Posterior cingulate gyrus (tissue), 11 donors: ENCODE data around the gene COMMD1.
"Not testable (repeated sequence)": the region's sequence is repeated elsewhere in the genome, so short reads cannot be mapped to it uniquely, and the experiment has no call there.

Experiments used
- DNase-seq, 10 donors: peaks; one replicate each; pipeline versions ENCODE4 v3.0.0 to v3.0.0-alpha.2; 2020 to 2021; ENCODE audit warnings: mixed read lengths in 3 of 10
- intact Hi-C: fragments of 100-400 bp; cut with DNase I; formaldehyde crosslinking; loops from one replicate; pipeline ENCODE4 v1.15.1; 2023

The COMMD1 gene

DNA sequence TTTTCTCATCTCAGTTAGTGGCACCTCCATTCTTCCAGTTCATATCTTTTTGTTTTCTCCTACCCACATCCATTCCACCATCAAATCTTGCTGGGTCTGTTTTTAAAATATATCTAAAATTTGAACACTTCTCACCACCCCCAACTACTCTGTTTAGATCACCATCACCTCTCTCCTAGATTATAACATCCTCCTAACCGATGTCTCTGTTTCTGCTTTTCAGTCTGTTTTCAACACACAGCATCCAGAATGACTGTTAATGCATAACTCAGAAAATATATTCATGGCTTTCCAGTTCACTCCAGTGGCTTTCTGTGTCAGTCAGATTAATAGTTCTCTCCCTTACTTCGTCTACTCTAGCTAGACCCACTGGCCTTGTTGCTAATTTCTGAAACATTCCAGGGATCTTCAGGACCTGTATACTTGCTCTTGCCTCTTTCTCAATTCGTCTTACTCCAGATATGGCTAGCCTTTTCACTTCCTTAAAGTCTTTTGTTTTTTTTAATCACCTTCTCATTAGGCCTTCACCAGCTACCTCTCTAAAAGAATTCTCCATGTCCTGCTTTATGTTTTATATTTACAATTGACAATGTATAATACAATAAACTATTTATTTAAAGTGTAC, 105.3 kb downstream of the COMMD1 start:
- no peak for DNase-seq
- intact Hi-C loops: loop anchor here (5.0 kb wide), 1 partner anchor 187 kb away; the partner anchor contains the start of gene B3GNT2

DNA sequence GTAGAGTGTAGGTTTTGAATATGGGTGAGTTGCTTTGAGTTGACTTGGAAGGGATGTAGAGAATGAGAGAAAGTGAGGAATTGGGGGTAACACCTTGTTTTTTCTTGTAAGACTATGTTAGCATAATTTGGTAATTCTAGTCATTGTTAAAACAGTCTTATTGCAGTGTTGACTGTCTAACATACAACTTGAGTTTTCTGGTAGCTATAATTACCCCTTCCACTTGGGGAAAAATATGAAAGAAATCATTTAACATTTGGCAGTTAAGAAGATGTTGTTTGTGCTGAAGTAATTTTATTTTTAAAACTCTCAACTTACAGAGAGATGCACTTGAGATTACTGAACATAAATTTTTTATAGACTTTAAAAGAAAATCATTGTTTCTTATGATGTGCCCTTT, 108.2 kb downstream of the COMMD1 start:
- no peak for DNase-seq
- intact Hi-C loops: loop anchor here (5.0 kb wide), 1 partner anchor 184 kb away; the partner anchor contains the start of gene B3GNT2

DNA sequence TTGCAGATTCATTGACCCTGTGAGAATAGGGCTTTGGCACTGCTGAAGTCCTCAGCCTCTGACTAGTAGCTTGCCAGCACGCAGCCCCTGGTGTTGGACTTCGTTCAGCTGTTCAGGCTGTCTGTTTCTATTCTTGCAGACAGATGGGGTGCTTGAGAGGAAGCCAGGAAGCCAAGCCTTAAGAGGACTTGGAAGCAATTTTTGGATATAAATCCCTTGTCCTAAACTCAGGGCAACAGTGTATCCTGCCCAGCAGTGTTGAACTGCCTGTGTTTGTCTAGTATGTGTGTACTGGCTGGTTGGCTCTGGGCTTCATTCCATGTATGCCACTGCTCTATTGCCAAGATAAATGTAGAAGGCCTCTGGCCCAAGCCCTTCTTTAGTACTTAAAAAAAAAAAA, 108.6 kb downstream of the COMMD1 start:
- intact Hi-C loops: loop anchor here (5.0 kb wide), 1 partner anchor 183 kb away; the partner anchor contains the start of gene B3GNT2
- peak; percentile 37 to 92 (median 68) for DNase-seq

DNA sequence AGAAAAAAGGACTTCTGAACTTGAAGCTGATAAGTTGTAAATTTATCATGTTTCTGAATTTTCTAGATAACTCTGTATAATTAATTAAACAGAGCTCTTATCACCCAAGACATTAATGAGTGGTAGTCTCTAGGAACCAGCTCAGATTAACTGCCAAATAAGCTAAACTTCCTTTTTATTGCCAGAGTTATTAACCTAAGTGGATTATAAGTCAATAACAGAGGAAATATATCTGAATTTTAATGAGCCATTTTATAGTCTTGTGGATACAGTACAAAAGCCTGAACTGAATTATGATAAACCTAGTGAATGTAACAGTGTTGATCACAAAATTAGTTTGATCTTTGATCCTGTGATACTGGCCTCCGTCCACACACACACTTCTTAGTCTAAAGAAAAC, 111.5 kb downstream of the COMMD1 start:
- no peak for DNase-seq
- intact Hi-C loops: no loop called here

DNA sequence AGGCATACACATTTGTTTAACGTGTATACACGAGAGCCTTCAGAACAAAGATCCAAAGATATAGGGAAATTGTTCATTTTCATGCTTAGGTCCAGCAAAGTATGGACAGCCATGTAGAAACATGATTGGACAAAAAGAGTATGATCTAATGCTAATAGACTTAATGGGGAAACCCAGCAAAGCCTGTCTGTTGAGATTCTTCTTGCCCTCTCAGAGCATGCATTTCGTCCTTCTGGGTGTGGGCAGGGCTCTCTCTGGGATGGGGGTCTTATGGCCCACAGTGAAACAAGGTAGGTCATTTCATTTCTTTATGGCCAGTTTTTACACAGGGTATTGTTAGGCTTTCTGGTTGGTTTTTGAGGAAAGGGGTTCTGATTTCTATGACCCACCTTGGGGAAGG, 124.4 kb downstream of the COMMD1 start:
- intact Hi-C loops: no loop called here
- DNase-seq: no peak

DNA sequence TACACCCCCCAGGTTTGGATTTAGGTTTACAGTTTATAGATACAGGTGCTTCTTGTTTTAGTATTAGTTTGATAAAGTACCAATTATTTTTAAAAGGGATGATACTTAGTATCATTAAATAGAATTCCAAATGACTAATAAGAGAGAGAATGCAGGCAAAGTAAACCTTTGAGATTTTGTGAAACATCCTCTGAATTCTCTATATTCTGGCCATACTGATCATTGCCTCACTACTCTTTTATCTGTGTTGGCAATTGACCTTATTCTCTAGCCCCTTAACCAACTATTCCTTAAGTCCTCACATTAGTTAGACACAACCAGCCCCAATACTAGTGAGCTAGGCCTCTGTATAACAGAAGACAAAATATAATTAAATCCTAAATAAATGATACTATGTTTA, 125.4 kb downstream of the COMMD1 start:
- no peak for DNase-seq
- intact Hi-C loops: no loop called here

DNA sequence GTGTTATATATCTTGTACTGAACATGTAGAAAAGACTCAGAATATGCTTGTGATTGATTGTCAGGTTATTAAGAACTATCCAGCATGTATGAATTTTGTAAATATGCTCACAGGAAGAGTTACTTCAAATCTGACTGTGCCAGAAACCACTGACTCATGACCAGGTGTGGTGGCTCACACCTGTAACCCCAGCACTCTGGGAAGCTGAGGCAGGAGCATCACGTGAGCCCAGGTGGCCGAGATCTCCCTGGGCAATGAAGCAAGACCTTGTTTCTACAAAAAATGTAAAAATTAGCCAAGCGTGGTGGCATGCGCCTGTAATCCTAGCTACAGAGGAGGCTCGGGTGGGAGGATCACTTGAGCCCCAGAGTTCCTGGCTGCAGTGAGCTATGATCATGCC, 126.6 kb downstream of the COMMD1 start:
- no peak for DNase-seq
- intact Hi-C loops: no loop called here

DNA sequence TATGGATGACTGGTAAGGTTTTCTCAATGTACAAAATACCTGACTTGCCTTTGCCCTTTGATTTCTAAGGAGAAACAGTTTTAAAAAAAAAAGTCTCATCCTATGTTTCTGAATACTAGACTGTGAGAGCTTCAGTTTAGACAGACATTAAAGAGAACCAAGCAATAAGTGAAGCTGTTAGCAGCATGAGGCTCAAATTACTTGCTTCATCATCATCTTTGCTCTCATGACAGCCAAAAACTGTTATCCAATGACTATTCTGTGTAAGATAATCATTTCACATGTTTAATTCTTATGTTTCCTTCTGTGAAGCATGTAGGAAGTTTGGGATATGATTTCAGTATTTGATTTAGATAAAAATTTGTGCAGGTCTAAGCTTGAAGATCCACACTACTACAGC, 129.2 kb downstream of the COMMD1 start:
- intact Hi-C loops: no loop called here
- no peak for DNase-seq

DNA sequence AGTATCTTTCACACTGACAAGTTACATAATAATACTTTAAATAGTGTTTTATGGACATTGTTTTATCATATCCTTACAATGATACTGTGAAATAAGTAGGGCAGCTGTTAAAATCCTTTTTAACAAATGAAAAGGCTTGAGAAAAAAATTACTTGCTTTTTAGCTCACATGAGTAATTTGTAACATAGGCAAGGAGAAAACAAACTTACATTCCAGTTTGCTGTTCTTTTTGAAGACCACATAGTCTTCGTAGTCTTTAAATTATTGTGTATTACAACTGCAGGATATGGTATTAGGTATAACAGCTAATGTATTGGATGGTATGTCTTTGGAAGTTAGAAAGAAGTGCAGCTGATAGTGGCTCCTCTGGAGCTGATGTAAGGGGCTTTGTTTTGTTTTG, 130.8 kb downstream of the COMMD1 start:
- intact Hi-C loops: no loop called here
- DNase-seq: no peak

DNA sequence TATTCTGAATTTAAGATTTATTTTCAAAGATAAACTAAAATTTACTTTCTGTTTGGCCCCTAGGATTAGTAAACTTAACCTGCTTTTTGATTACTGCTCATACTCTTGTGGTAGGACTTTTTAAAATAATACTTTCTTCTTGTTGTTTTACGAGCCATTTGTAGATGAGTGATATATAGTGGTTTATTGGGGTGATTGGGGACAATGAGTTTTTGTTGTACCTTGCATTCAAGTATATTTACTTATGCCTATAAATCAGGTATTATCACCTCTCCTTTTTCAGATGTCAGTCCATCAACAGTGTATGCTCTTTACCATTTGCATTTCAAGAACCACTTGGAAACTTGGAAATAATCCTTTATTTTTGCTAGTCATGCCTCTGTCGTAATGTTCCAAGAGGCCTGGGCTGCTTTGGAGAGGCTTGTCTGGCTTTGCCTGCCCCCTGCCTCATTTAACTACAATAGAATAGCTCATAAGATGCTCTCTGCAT, 131.3 kb downstream of the COMMD1 start:
- intact Hi-C loops: no loop called here
- no peak for DNase-seq

DNA sequence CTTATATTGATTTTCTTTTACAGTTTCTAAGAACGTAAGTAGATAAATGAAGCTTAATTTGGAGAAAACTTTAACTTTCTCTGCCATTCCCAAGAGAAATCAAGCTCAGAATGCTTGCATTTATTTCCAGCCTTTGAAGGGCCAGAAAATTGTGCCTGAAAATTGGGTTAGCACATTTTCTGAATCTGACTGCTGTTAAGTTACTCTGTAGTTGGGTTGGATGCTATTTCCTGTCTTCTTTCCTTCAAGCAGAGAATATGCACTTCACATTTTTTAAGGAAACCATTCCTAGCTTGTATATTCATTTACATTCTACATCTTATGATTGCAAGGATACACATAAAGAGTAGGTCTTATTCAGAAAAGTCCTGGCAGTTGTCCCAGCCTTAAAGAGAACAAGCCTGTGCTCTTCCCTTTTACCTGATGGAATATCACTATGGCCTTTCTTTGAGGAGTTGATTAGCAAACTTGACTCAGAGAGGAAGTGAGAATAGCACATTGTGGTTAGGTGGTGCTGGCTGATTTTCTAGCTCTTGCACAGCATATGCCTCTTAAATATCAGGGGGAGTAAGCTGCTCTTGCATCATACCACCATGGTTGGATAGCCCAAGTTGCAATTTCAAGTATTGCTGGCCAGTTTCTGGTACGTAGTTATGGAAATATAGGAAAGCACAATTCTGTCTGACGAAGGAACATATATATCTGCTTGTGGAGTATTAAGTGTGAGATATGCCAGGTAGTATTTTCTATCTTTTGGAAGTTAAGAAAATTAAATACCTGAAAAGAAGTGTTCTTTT, 133.7 kb downstream of the COMMD1 start:
- no peak for DNase-seq
- intact Hi-C loops: no loop called here

DNA sequence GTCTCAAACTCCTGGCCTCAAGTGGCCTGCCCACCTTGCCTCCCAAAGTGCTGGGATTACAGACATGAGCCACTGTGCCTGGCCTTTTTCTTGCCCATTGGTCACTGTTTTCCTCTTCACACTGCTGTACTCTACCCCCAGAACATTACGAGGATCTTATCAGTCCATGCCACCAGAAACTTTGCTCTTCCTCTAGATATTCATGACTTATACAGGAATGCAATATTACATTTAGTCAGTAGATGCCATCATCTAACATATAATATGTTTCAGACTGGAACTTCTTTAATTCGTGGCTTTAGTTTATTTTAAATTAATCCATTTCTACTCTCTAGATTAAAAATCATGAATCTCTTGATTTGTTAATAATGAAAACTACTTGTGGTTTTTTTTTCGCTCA, 135.5 kb downstream of the COMMD1 start:
- intact Hi-C loops: no loop called here
- DNase-seq: no peak

DNA sequence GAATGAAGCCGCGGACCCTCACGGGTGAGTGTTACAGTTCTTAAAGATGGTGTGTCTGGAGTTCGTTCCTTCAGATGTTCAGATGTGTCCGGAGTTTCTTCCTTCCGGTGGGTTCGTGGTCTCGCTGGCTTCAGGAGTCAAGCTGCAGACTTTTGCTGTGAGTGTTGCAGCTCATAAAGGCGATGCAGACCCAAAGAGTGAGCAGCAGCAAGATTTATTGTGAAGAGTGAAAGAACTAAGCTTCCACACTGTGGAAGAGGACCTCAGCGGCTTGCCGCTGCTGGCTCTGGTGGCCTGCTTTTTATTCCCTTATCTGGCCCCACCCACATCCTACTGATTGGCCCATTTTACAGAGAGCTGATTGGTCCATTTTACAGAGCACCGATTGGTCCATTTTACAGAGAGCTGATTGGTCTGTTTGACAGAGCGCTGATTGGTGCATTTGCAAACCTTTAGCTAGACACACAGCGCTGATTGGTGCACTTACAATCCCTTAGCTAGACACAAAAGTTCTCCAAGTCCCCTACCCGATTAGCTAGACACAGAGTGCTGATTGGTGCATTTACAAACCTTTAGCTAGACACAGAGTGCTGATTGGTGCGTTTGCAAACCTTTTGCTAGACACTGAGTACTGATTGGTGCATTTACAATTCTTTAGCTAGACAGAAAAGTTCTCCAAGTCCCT, 136.4 kb downstream of the COMMD1 start:
- intact Hi-C loops, DNase-seq: not testable (repeated sequence)

DNA sequence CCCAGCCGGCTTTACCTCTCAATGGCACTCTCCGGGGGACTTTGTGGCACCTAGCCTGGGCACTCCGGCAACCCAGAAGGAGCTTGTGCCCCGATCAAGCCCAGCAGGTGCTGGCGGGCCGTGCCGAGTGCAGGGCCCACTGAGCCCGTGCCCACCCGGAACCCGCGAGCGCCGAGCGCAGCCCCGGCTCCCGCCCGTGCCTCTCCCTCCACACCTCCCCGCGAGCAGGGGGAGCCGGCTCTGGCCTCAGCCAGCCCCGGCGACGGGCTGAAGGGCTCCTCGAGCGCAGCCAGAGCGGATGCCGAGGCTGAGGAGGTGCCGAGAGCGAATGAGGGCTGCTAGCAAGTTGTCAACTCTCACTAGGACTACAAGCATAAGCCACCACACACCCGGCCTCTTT, 136.9 kb downstream of the COMMD1 start:
- intact Hi-C loops: no loop called here
- peak in 1 of 10 donors; percentile 72 for DNase-seq

DNA sequence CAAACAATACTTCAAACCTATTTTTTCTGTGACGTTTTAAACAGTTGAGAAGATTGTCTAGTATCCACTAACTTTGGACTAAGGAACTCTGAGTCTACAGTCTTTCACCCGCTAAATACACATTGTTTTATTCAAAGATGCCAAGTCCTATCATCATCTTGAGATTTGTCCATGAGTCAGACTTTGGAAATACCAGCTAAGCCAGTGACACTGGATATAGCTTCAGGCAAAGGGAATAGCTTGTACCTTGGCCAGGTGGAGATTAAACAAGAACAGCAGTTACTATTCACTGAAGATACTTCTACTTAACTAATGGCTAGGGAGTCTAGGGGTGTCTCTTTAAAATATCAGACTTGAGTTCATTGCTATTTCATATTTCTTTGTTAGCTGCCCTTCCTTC, 137.5 kb downstream of the COMMD1 start:
- intact Hi-C loops: no loop called here
- DNase-seq: no peak

DNA sequence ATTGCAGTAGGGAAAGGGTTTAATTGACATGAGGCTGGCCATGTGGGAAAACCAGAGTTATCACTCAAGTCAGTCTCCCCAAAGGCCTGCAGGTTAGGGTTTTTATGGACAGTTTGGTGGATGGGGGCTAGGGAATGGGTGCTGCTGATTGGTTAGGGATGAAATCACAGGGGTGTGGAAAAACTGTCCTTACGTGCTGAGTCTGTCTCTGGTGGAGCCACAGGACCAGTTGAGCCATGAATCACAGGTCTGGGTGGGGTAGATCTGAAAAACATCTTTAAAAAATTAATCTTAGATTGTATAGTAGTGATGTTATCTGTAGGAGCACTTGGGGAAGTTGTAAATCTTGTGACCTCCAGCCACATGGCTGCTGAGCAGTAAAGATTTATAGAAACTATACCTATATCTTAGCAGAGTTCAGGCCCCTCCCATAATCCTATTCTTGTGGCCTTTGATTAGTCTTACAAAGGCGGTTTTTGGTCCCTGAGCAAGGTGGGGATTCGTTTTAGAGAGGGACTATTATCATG, 139.6 kb downstream of the COMMD1 start:
- DNase-seq: no peak
- intact Hi-C loops: no loop called here

DNA sequence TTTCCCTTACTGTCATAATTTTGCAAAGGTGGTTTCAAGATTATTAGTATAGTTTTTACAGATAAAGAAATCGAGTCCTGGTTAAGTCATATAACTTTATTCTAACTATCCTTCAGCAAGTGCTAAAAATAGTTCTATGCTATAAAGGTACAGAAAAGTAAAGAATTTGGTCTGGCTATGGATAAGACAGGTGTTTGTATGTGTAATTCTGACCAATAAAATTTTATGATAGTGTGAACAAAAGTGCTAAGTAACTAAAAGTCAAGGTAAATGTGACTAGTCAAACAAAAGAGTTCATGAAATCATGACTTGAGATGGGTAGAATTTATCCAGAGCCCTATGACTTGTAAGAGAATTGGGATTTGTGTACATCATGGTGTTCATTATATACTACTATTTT, 140.7 kb downstream of the COMMD1 start:
- intact Hi-C loops: no loop called here
- DNase-seq: no peak

DNA sequence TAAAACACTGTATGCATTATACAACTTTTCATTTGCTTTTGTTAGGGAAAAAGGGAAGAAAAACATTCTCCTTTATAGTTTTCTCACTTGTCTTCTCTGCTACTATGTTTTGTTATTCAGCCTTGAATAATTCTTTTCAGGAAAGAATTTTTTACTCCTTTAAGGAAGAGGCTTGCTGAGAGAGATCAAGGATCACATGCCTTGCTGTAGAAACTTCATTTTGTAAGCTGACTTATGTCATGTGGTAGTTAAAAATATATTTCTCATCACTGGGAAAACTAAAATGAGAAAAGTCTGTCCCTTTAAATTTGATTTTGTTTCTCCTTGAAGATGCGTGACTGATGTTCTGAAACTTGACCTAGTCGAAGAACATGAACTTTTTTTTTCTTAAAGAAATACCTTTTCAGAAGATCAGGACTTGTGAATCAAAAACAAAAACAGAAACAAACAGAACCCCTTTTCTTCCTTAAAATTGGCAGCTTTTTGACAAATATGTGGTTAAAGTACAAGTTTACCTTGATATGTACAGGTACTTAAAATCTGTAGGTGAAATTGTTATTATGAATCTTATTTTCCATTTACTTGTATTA, 145.1 kb downstream of the COMMD1 start:
- intact Hi-C loops: no loop called here
- no peak for DNase-seq

DNA sequence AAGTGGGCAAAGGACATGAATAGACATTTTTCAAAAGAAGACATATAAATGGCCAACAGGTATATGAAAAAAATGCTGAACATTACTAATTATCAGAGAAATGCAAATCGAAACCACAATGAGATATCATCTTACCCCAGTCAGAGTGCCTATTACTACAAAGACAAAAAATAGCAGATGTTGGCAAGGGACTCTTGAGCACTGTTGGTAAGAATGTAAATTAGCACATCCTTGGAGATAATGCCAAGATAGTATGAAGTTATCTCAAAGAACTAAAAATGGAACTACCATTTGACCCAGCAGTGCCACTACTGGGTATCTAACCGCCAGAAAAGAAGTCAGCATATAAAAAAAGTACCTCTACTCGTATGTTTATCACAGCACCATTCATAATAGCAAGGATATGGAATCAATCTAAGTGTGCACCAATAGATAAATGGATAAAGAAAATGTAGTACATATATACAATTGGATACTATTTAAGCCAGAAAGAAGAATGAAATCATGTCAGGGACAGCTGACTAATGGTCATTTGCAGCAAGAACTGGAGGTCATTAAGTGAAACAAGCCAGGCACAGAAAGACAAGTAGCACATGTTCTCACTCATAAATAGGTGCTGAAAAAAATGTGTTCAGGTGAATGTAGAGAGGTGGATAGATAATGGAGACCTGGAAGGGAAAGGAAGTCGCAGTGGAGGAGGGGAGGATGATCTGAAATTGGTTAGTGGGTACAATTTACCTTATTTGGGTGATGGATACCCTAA, 148.7 kb downstream of the COMMD1 start:
- no peak for DNase-seq
- intact Hi-C loops: no loop called here

DNA sequence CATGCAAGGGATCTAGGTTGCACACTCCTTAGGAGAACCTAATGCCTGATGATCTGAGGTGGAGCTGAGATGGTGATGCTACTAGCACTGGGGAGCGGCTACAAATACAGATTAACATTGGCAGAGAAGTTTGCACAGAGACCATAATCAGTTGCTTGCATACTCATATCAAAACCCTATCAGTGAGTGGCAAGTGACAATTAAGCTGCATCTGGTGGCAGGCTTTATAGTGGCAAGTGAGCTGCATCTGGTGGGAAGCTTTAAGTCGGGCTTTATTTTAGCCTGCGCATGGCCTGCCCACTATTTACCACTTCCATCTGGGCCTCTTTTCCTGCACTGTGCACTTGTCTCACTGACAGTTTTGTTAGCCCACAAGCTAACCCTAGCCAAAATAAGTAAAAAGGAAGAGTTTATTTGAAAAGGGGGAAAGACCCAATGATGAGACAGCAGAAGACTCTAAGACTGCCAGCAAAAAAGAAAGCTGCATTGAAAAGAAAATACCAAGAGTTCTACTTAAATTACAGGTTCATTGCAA, 149.5 kb downstream of the COMMD1 start:
- no peak for DNase-seq
- intact Hi-C loops: no loop called here
